HepG2 (cell line): Measurements from ENCODE around the gene NOL4L. TPM values are rescaled to one million over a fixed set of nuclear protein-coding genes. Genes with fewer than 3 reads are reported as not detected.

Source experiments
- AKAP8 ChIP-seq: sonication (generic); formaldehyde crosslinking; IDR thresholded peaks from 2 replicates; pipeline ENCODE4 v1.5.1; 2020; ENCODE audit warnings: mild to moderate bottlenecking, missing genetic modification reagents
- ATF7 ChIP-seq, 2 experiments: fragments of 450-650 bp in 1 of 2; sonication (generic) in 1 of 2; formaldehyde crosslinking in 1 of 2; IDR thresholded peaks; 2 replicates each; pipeline versions ENCODE4 v1.4.0 to v1.6.1; 2016 to 2020; ENCODE audit warnings: antibody characterized with exemption in 1 of 2, mild to moderate bottlenecking in 1 of 2, missing genetic modification reagents in 1 of 2
- CBX2 ChIP-seq, 2 experiments: fragments of 200-600 bp in 1 of 2; sonication (generic); formaldehyde crosslinking in 1 of 2; IDR thresholded peaks; 2 replicates each; pipeline versions ENCODE4 v1.7.0 to v1.8.1; 2018 to 2022; ENCODE audit warnings: low read depth in 2 of 2, low read length in 1 of 2, mild to moderate bottlenecking in 1 of 2, missing genetic modification reagents in 1 of 2
- GABPB1 ChIP-seq: IDR thresholded peaks from 2 replicates; pipeline ENCODE4 v1.6.1; 2016; ENCODE audit warnings: mild to moderate bottlenecking, missing genetic modification reagents, moderate library complexity, missing compliant biosample characterization
- SMAD1 ChIP-seq: sonication (generic); formaldehyde crosslinking; IDR thresholded peaks from 2 replicates; pipeline ENCODE4 v1.4.0; 2020; ENCODE audit warnings: missing genetic modification reagents, low read depth, mild to moderate bottlenecking, borderline replicate concordance
- SP2 ChIP-seq: sonication (generic); formaldehyde crosslinking; IDR thresholded peaks from 2 replicates; pipeline ENCODE4 v1.5.1; 2020; ENCODE audit warnings: mild to moderate bottlenecking, missing genetic modification reagents
- ZNF572 ChIP-seq: sonication (generic); formaldehyde crosslinking; IDR thresholded peaks from 2 replicates; pipeline ENCODE4 v1.5.1; 2020; ENCODE audit warnings: mild to moderate bottlenecking, missing genetic modification reagents
- ZNF782 ChIP-seq: sonication (generic); formaldehyde crosslinking; IDR thresholded peaks from 2 replicates; pipeline ENCODE4 v1.4.0; 2020; ENCODE audit warnings: missing genetic modification reagents, mild to moderate bottlenecking, borderline replicate concordance
- polyA plus RNA-seq, 8 experiments: library from polyadenylated mRNA; depleted of rRNA in 3 of 8; stranded (reverse) in 7 of 8; unstranded in 1 of 8; fragments of >200 nt; fragmentation: Illumina TruSeq in 4 of 8; extraction: Trizol in 4 of 8; gene quantifications; 2 replicates each; pipeline versions ENCODE4 v1.2.1 to v1.2.3, GENCODE V29; 2011 to 2016; ENCODE audit warnings: low read depth in 4 of 8, missing spikeins in 1 of 8, mixed read lengths in 1 of 8; ENCODE audit not compliant: insufficient read depth in 1 of 8
- total RNA-seq, 5 experiments: library from RNA; depleted of rRNA; stranded (reverse); fragments of >200 nt; fragmentation: Illumina TruSeq; extraction: Trizol; gene quantifications; 2 replicates each; pipeline ENCODE4 v1.2.3, GENCODE V29; 2016; ENCODE audit warnings: low read depth in 1 of 5
- TF ChIP-seq, protein P1 (sequence below): sonication (generic); formaldehyde crosslinking; IDR thresholded peaks from 2 replicates; pipeline ENCODE4 v1.5.1; 2020; ENCODE audit warnings: mild to moderate bottlenecking, moderate library complexity, missing genetic modification reagents
- TF ChIP-seq, protein P2 (sequence below): sonication (generic); formaldehyde crosslinking; IDR thresholded peaks from 2 replicates; pipeline ENCODE4 v1.5.1; 2020; ENCODE audit warnings: missing genetic modification reagents, mild to moderate bottlenecking, borderline replicate concordance
- TF ChIP-seq, protein P3 (sequence below): sonication (generic); formaldehyde crosslinking; IDR thresholded peaks from 2 replicates; pipeline ENCODE4 v1.8.0; 2022; ENCODE audit warnings: missing genetic modification reagents, mild to moderate bottlenecking, borderline replicate concordance
- TF ChIP-seq, protein P4 (sequence below): sonication (generic); formaldehyde crosslinking; IDR thresholded peaks from 2 replicates; pipeline ENCODE4 v1.5.1; 2020; ENCODE audit warnings: mild to moderate bottlenecking, missing genetic modification reagents, moderate library complexity
- TF ChIP-seq, protein P5 (sequence below): sonication (generic); formaldehyde crosslinking; IDR thresholded peaks from 2 replicates; pipeline ENCODE4 v1.5.0; 2020; ENCODE audit warnings: mild to moderate bottlenecking, low read depth, missing genetic modification reagents, borderline replicate concordance

The NOL4L gene
- total and polyA plus RNA-seq, 2 of the 13 experiments (the other 11 are each of a cell fraction or from before 2014, with no cell fraction given), result 16.6 to 35.4 TPM

DNA sequence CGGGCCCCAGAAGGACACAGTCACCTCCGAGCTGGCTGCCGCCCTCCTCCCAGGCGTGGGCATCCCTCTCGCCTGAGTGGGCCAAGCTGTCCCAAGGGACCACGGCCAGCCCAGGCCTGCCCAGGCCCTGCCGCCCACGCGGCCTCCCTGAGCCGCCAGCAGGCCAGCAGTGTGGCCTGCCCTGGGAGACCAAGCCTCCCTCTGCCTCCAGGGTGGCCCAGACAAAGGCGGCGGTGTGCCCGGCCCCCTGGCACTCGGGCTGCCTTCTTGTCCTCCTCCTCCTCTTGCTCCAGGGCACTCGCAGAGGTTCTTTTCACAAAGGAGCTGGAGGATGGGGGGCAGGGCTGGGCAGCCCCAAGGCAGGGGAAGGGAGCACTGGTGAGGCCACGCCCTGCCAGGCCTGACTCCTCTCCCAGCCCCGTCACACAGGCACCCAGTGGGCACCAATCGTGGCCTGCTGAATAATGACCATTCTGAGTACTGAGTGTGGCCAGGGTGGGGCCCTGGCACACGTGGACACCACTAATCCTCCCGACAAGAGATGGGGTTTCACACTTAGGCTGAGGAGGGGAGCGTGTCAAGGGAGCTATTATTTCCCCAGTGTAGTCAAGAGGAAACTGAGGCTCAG is 25.3 kb downstream of the NOL4L start (continued):
- no peak for TF ChIP-seq CBX2 (IDR thresholded peaks at IDR 0.05; ENCODE audit: low read depth, low read length)
- 0 out of 2 replicates have a peak, but pooled peaks have one; percentile 56 for TF ChIP-seq CBX2 (CRISPR knock-in tag; IDR thresholded peaks at IDR 0.05; ENCODE audit: low read depth)
- 0 out of 2 replicates have a peak, but pooled peaks have one; percentile 19 for TF ChIP-seq ZNF782 (CRISPR knock-in tag)
- no peak for TF ChIP-seq ATF7 (IDR thresholded peaks at IDR 0.05)
- TF ChIP-seq ATF7 (CRISPR knock-in tag; IDR thresholded peaks at IDR 0.05), result peak; percentile 9; the same call in 1 of the 2 replicates
- TF ChIP-seq, protein P1, sequence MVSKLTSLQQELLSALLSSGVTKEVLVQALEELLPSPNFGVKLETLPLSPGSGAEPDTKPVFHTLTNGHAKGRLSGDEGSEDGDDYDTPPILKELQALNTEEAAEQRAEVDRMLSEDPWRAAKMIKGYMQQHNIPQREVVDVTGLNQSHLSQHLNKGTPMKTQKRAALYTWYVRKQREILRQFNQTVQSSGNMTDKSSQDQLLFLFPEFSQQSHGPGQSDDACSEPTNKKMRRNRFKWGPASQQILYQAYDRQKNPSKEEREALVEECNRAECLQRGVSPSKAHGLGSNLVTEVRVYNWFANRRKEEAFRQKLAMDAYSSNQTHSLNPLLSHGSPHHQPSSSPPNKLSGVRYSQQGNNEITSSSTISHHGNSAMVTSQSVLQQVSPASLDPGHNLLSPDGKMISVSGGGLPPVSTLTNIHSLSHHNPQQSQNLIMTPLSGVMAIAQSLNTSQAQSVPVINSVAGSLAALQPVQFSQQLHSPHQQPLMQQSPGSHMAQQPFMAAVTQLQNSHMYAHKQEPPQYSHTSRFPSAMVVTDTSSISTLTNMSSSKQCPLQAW, result peak; percentile 68; the same call in 1 of the 2 replicates
- TF ChIP-seq, protein P2, sequence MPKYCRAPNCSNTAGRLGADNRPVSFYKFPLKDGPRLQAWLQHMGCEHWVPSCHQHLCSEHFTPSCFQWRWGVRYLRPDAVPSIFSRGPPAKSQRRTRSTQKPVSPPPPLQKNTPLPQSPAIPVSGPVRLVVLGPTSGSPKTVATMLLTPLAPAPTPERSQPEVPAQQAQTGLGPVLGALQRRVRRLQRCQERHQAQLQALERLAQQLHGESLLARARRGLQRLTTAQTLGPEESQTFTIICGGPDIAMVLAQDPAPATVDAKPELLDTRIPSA (CRISPR knock-in tag), result 0 out of 2 replicates have a peak, but pooled peaks have one; percentile 52
- TF ChIP-seq, protein P3, sequence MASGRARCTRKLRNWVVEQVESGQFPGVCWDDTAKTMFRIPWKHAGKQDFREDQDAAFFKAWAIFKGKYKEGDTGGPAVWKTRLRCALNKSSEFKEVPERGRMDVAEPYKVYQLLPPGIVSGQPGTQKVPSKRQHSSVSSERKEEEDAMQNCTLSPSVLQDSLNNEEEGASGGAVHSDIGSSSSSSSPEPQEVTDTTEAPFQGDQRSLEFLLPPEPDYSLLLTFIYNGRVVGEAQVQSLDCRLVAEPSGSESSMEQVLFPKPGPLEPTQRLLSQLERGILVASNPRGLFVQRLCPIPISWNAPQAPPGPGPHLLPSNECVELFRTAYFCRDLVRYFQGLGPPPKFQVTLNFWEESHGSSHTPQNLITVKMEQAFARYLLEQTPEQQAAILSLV (CRISPR knock-in tag), result peak; percentile 62; the same call in 1 of the 2 replicates
- TF ChIP-seq ZNF572, result 0 out of 2 replicates have a peak, but pooled peaks have one; percentile 71
- peak; percentile 37; the same call in 1 of the 2 replicates for TF ChIP-seq GABPB1 (CRISPR knock-in tag)
- TF ChIP-seq SMAD1, result peak; percentile 37; the same call in 1 of the 2 replicates
- peak; percentile 40; the same call in 1 of the 2 replicates for TF ChIP-seq SP2 (CRISPR knock-in tag)
- TF ChIP-seq, protein P4, sequence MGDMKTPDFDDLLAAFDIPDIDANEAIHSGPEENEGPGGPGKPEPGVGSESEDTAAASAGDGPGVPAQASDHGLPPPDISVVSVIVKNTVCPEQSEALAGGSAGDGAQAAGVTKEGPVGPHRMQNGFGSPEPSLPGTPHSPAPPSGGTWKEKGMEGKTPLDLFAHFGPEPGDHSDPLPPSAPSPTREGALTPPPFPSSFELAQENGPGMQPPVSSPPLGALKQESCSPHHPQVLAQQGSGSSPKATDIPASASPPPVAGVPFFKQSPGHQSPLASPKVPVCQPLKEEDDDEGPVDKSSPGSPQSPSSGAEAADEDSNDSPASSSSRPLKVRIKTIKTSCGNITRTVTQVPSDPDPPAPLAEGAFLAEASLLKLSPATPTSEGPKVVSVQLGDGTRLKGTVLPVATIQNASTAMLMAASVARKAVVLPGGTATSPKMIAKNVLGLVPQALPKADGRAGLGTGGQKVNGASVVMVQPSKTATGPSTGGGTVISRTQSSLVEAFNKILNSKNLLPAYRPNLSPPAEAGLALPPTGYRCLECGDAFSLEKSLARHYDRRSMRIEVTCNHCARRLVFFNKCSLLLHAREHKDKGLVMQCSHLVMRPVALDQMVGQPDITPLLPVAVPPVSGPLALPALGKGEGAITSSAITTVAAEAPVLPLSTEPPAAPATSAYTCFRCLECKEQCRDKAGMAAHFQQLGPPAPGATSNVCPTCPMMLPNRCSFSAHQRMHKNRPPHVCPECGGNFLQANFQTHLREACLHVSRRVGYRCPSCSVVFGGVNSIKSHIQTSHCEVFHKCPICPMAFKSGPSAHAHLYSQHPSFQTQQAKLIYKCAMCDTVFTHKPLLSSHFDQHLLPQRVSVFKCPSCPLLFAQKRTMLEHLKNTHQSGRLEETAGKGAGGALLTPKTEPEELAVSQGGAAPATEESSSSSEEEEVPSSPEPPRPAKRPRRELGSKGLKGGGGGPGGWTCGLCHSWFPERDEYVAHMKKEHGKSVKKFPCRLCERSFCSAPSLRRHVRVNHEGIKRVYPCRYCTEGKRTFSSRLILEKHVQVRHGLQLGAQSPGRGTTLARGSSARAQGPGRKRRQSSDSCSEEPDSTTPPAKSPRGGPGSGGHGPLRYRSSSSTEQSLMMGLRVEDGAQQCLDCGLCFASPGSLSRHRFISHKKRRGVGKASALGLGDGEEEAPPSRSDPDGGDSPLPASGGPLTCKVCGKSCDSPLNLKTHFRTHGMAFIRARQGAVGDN (CRISPR knock-in tag), result peak; percentile 88
- 0 out of 2 replicates have a peak, but pooled peaks have one; percentile 21 for TF ChIP-seq AKAP8 (CRISPR knock-in tag)
- TF ChIP-seq, protein P5, sequence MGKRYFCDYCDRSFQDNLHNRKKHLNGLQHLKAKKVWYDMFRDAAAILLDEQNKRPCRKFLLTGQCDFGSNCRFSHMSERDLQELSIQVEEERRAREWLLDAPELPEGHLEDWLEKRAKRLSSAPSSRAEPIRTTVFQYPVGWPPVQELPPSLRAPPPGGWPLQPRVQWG (CRISPR knock-in tag), result peak; percentile 77; the same call in 1 of the 2 replicates
- TF ChIP-seq, all 625 proteins: peak for 40
